Fibroblast of lung (primary cell): Measurements from ENCODE around the gene JARID2.

Source experiments
- EZH2 ChIP-seq: IDR thresholded peaks from 2 replicates; pipeline ENCODE4 v1.5.1; 2012; ENCODE audit warnings: low read length, control low read depth, mild to moderate bottlenecking; ENCODE audit errors: missing control alignments
- TF ChIP-seq, protein P1 (sequence below), 2 donors: IDR thresholded peaks in 1 of 2; conservative IDR thresholded peaks in 1 of 2; 1 replicate in 1 of 2; 2 replicates in 1 of 2; pipeline ENCODE4 v1.5.1; 2011 to 2012; ENCODE audit warnings: low read length in 2 of 2, control low read depth in 1 of 2, inconsistent platforms in 1 of 2, low read depth in 1 of 2, mild to moderate bottlenecking in 1 of 2

DNA sequence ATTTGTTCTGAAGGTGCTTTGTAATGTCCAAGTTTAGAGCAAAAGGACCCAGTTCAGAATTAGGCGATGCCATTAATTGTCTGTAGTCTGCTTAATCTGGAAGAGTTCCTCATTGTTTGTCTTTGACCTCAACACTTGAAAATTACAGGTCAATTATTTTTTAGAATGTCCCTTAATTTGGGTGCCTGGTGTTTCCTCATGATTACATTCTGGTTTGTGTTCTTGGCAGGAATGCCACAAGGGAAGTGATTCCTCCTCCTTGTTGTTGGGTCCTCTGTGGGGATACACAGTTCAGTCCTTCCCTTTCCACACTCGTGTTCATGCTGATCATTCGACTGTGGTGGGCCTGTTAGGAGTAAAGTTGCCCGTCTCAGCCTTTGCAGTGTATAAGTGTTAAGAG lies 207.3 kb downstream of the JARID2 start:
- TF ChIP-seq, protein P1, sequence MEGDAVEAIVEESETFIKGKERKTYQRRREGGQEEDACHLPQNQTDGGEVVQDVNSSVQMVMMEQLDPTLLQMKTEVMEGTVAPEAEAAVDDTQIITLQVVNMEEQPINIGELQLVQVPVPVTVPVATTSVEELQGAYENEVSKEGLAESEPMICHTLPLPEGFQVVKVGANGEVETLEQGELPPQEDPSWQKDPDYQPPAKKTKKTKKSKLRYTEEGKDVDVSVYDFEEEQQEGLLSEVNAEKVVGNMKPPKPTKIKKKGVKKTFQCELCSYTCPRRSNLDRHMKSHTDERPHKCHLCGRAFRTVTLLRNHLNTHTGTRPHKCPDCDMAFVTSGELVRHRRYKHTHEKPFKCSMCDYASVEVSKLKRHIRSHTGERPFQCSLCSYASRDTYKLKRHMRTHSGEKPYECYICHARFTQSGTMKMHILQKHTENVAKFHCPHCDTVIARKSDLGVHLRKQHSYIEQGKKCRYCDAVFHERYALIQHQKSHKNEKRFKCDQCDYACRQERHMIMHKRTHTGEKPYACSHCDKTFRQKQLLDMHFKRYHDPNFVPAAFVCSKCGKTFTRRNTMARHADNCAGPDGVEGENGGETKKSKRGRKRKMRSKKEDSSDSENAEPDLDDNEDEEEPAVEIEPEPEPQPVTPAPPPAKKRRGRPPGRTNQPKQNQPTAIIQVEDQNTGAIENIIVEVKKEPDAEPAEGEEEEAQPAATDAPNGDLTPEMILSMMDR (conservative IDR thresholded peaks at IDR 0.05 in 1 of 2, IDR thresholded peaks at IDR 0.05 in 1 of 2; ENCODE audit: low read depth in 1 of 2, low read length in 2 of 2) = no peak
- TF ChIP-seq EZH2 = no peak
